Measurements from ENCODE around the gene UNC13B.

Gene UNC13B

GRCh38 chr9:35431467-35431866 lies 269.7 kb downstream of the UNC13B start:
- CTCF ChIA-PET: no interaction called here
- DNase-seq (ENCODE audit: low read depth, low spot score): no peak
- POLR2A ChIA-PET: no interaction called here

GRCh38 chr9:35432076-35432475 lies 270.3 kb downstream of the UNC13B start:
- TF ChIP-seq CTCF (IDR thresholded peaks at IDR 0.05; ENCODE audit: insufficient read depth, low read length, missing control alignments): no peak
- POLR2A ChIA-PET: no interaction called here
- CTCF ChIA-PET: no interaction called here
- DNase-seq (ENCODE audit: low read depth, low spot score): no peak
- no peak overlapping the region for H3K4me3 ChIP-seq (ENCODE audit: low read depth, low read length)

More at GRCh38 chr9:35431467-35431866, 269.7 kb downstream of the UNC13B start:
- no peak for TF ChIP-seq CTCF (IDR thresholded peaks at IDR 0.05; ENCODE audit: insufficient read depth, low read length, missing control alignments)
- no peak overlapping the region for H3K4me3 ChIP-seq (ENCODE audit: low read depth, low read length)

- no peak for TF ChIP-seq CTCF (IDR thresholded peaks at IDR 0.05; ENCODE audit: insufficient read depth, low read length, missing control alignments)
- ChIA-PET CTCF (interaction anchor here (0.6 to 1.2 kb wide), 6 partner anchors 10 to 340 kb away, joined by 3 to 5 read pairs (median 3); partner anchors contain the start of gene PIGO), POLR2A (interaction anchor here (0.6 kb wide), 1 partner anchor 455 kb away, joined by 3 read pairs; no protein-coding TSS in a partner anchor)
- no peak for DNase-seq (ENCODE audit: low read depth, low spot score)
- no peak overlapping the region for H3K4me3 ChIP-seq (ENCODE audit: low read depth, low read length)
Observed at GRCh38 chr9:35436933-35437332, 275.1 kb downstream of the UNC13B start.

- ChIA-PET POLR2A (no interaction called here), CTCF (no interaction called here)
- no peak for DNase-seq (ENCODE audit: low read depth, low spot score)
- TF ChIP-seq CTCF (IDR thresholded peaks at IDR 0.05; ENCODE audit: insufficient read depth, low read length, missing control alignments): no peak
- H3K4me3 ChIP-seq (ENCODE audit: low read depth, low read length): no peak overlapping the region
Observed at GRCh38 chr9:35446012-35446411, 284.2 kb downstream of the UNC13B start.

- no peak overlapping the region for H3K4me3 ChIP-seq (ENCODE audit: low read depth, low read length)
- CTCF ChIA-PET: interaction anchor here (0.8 to 1.3 kb wide), 2 partner anchors 11 to 28 kb away, joined by 3 to 5 read pairs; no protein-coding TSS in a partner anchor
- no peak for TF ChIP-seq CTCF (IDR thresholded peaks at IDR 0.05; ENCODE audit: insufficient read depth, low read length, missing control alignments)
- DNase-seq (ENCODE audit: low read depth, low spot score): no peak
- POLR2A ChIA-PET: interaction anchor here (0.6 kb wide), 1 partner anchor 235 kb away, joined by 3 read pairs; no protein-coding TSS in a partner anchor
Observed at GRCh38 chr9:35448496-35448895, 286.7 kb downstream of the UNC13B start.

- H3K4me3 ChIP-seq (ENCODE audit: low read depth, low read length): no peak overlapping the region
- DNase-seq (ENCODE audit: low read depth, low spot score): no peak
- TF ChIP-seq CTCF (IDR thresholded peaks at IDR 0.05; ENCODE audit: insufficient read depth, low read length, missing control alignments): no peak
- ChIA-PET CTCF (interaction anchor here (1.1 to 2.8 kb wide), 3 partner anchors 12 to 101 kb away, joined by 3 to 9 read pairs (median 5); no protein-coding TSS in a partner anchor), POLR2A (no interaction called here)
Observed at GRCh38 chr9:35452481-35452880, 290.7 kb downstream of the UNC13B start.

Data from AG04449 (cell line).